Activated naive CD4-positive, alpha-beta T cell treated with anti-CD3 and anti-CD28 coated beads, Interleukin-2, amount 50 U/mL, for 16 hours (primary cell): Measurements from ENCODE around the gene RAB6B.

ENCODE experiments used
- DNase-seq: peaks from one replicate; pipeline ENCODE4 v3.0.0-alpha.2; 2020

RAB6B gene

GRCh38 chr3:133930341-133930933 is 34.8 kb upstream of the RAB6B start:
- no peak for DNase-seq

GRCh38 chr3:133928903-133929607 is 33.4 kb upstream of the RAB6B start:
- DNase-seq, result no peak

- no peak for DNase-seq
Measured at GRCh38 chr3:133928136-133928893, 32.6 kb upstream of the RAB6B start.

GRCh38 chr3:133927540-133928066 is 31.9 kb upstream of the RAB6B start:
- DNase-seq, result peak; percentile 82

GRCh38 chr3:133926736-133927539 is 31.3 kb upstream of the RAB6B start:
- DNase-seq, result no peak

- no peak for DNase-seq
Measured at GRCh38 chr3:133925960-133926735, 30.5 kb upstream of the RAB6B start.

GRCh38 chr3:133924041-133924440 is 28.4 kb upstream of the RAB6B start:
- no peak for DNase-seq

GRCh38 chr3:133921592-133921991 is 25.9 kb upstream of the RAB6B start:
- no peak for DNase-seq

- no peak for DNase-seq
Measured at GRCh38 chr3:133917144-133917543, 21.5 kb upstream of the RAB6B start.

- no peak for DNase-seq
Measured at GRCh38 chr3:133915685-133916658, 20.3 kb upstream of the RAB6B start.

- DNase-seq, result no peak
Measured at GRCh38 chr3:133914839-133915600, 19.3 kb upstream of the RAB6B start.

GRCh38 chr3:133910422-133910821 is 14.7 kb upstream of the RAB6B start:
- no peak for DNase-seq

GRCh38 chr3:133905376-133905775 is 9.7 kb upstream of the RAB6B start:
- no peak for DNase-seq

- no peak for DNase-seq
Measured at GRCh38 chr3:133901847-133902246, 6.2 kb upstream of the RAB6B start.

- no peak for DNase-seq
Measured at GRCh38 chr3:133901083-133901482, 5.4 kb upstream of the RAB6B start.

- DNase-seq, result no peak
Measured at GRCh38 chr3:133899311-133899710, 3.6 kb upstream of the RAB6B start.

- DNase-seq, result no peak
Measured at GRCh38 chr3:133897547-133897946, 1.9 kb upstream of the RAB6B start.

GRCh38 chr3:133896002-133896761 is 500 bp upstream of the RAB6B start:
- DNase-seq, result no peak
